ENCODE measurements around the gene MGLL.
"Not testable (repeated sequence)": the region's sequence is repeated elsewhere in the genome, so short reads cannot be mapped to it uniquely, and the experiment has no call there.

Gene MGLL

DNA sequence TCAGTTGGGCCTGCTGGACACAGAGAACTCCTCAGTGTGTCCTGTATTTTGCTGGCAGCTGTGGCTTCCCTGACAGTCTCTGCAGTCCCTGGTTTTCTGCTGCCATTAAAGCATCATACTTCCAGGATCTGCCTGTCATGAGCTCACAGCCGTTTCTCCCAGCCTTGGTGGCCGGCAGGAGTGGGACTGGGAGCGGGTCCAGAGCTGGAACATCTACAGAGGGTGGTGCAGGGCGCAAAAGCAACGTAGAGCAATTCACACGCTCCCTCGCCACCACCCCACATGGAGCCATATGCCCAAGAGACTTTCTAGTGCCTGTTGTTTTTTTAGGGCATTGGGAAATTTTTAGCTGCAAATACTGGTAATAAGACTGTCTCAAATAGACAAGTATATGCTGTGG, 116.0 kb downstream of the MGLL start:
- Histone ChIP-seq H3K27ac (ENCODE audit: low read depth, low read length) (no peak overlapping the region), H3K36me3 (ENCODE audit: low read length) (no peaks in the 10 kb centered on the region)

DNA sequence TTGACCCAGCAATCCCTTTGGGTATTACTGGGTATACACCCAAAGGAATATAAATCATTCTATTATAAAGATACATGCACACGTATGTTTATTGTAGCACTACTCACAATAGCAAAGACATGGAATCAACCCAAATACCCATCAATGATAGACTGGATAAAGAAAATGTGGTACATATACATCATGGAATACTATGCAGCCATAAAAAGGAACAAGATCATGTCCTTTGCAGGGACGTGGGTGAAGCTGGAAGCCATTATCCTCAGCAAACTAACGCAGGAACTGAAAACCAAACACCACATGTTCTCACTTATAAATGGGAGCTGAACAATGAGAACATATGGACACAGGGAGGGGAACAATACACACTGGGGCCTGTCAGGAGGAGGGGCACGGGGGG, 117.5 kb downstream of the MGLL start:
- H3K4me3 ChIP-seq (ENCODE audit: insufficient read depth, low read length, poor library complexity, severe bottlenecking); H3K9ac ChIP-seq (ENCODE audit: low read length); H3K36me3 ChIP-seq (ENCODE audit: low read length); H3K4me2 ChIP-seq (ENCODE audit: low read depth, low read length, poor library complexity, severe bottlenecking); H3K9me2 ChIP-seq (replicated peaks; ENCODE audit: insufficient read depth, low read length); H3K79me2 ChIP-seq (ENCODE audit: insufficient read depth, low read length); H3K9me3 ChIP-seq (ENCODE audit: insufficient read depth, low read length); H3K27me3 ChIP-seq (ENCODE audit: low read length); H3F3A ChIP-seq (ENCODE audit: insufficient read depth); H2AFZ ChIP-seq (ENCODE audit: low read depth, low read length, severe bottlenecking); H4K20me1 ChIP-seq (ENCODE audit: low read depth, low read length); H3K27ac ChIP-seq (ENCODE audit: low read depth, low read length): not testable (repeated sequence)

More for the DNA sequence above, 116.0 kb downstream of the MGLL start:
- Histone ChIP-seq H3K9me3 (ENCODE audit: insufficient read depth, low read length) (no peaks in the 10 kb centered on the region), H3K9ac (ENCODE audit: low read length) (no peak overlapping the region), H2AFZ (ENCODE audit: low read depth, low read length, severe bottlenecking) (no peak overlapping the region), H3K79me2 (ENCODE audit: insufficient read depth, low read length) (no peaks in the 10 kb centered on the region), H3K9me2 (replicated peaks; ENCODE audit: insufficient read depth, low read length) (no peaks in the 10 kb centered on the region), H3K4me3 (ENCODE audit: insufficient read depth, low read length, poor library complexity, severe bottlenecking) (no peak overlapping the region), H3F3A (ENCODE audit: insufficient read depth) (no peaks in the 10 kb centered on the region), H3K4me2 (ENCODE audit: low read depth, low read length, poor library complexity, severe bottlenecking) (no peak overlapping the region), H4K20me1 (ENCODE audit: low read depth, low read length) (no peaks in the 10 kb centered on the region), H3K27me3 (ENCODE audit: low read length) (no peaks in the 10 kb centered on the region)
- TF ChIP-seq CTCF (IDR thresholded peaks at IDR 0.05; ENCODE audit: insufficient read depth, low read length, poor library complexity, severe bottlenecking) (no peak), EZH2phosphoT487 (conservative IDR thresholded peaks at IDR 0.05; ENCODE audit: low read length) (no peak)

DNA sequence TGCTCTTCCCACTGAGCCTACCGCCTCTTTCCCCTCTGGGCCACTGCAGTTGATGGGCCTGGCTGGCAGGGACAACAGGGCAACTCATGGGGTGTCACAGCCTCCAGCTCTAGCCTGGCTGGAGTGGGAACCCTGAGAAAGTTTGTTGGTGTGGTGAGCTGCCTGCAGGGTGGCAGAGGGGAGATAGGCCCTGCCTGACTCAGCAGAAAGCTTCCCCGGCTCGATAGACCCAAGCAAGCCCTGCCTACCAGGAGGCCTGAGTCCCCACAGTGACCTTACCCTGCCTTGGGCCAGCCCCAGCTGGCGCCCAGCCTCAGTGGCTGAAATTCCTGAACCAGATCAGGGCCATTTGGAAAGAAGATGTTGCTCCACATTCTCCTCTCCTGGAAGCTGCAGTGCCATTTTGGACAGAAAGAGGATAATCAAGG, 120.2 kb downstream of the MGLL start:
- Histone ChIP-seq H4K20me1 (ENCODE audit: low read depth, low read length) (no peaks in the 10 kb centered on the region), H3K4me3 (ENCODE audit: insufficient read depth, low read length, poor library complexity, severe bottlenecking) (no peak overlapping the region), H3K9me3 (ENCODE audit: insufficient read depth, low read length) (no peaks in the 10 kb centered on the region), H3K9ac (ENCODE audit: low read length) (no peak overlapping the region), H3K27ac (ENCODE audit: low read depth, low read length) (no peak overlapping the region), H2AFZ (ENCODE audit: low read depth, low read length, severe bottlenecking) (no peak overlapping the region), H3K4me2 (ENCODE audit: low read depth, low read length, poor library complexity, severe bottlenecking) (no peak overlapping the region), H3K36me3 (ENCODE audit: low read length) (no peaks in the 10 kb centered on the region), H3K9me2 (replicated peaks; ENCODE audit: insufficient read depth, low read length) (no peaks in the 10 kb centered on the region), H3K27me3 (ENCODE audit: low read length) (no peaks in the 10 kb centered on the region), H3F3A (ENCODE audit: insufficient read depth) (no peaks in the 10 kb centered on the region), H3K79me2 (ENCODE audit: insufficient read depth, low read length) (no peaks in the 10 kb centered on the region)
- TF ChIP-seq EZH2phosphoT487 (conservative IDR thresholded peaks at IDR 0.05; ENCODE audit: low read length) (no peak), CTCF (IDR thresholded peaks at IDR 0.05; ENCODE audit: insufficient read depth, low read length, poor library complexity, severe bottlenecking) (no peak)

GRCh38 chr3:127701280-127701911, 120.9 kb downstream of the MGLL start:
- Histone ChIP-seq H3K4me3 (ENCODE audit: insufficient read depth, low read length, poor library complexity, severe bottlenecking) (no peak overlapping the region), H3K79me2 (ENCODE audit: insufficient read depth, low read length) (no peaks in the 10 kb centered on the region), H3K9ac (ENCODE audit: low read length) (no peak overlapping the region), H3K27me3 (ENCODE audit: low read length) (no peaks in the 10 kb centered on the region), H3K36me3 (ENCODE audit: low read length) (no peaks in the 10 kb centered on the region), H3K27ac (ENCODE audit: low read depth, low read length) (no peak overlapping the region), H3F3A (ENCODE audit: insufficient read depth) (no peaks in the 10 kb centered on the region), H3K9me2 (replicated peaks; ENCODE audit: insufficient read depth, low read length) (no peaks in the 10 kb centered on the region), H4K20me1 (ENCODE audit: low read depth, low read length) (no peaks in the 10 kb centered on the region), H3K4me2 (ENCODE audit: low read depth, low read length, poor library complexity, severe bottlenecking) (no peak overlapping the region), H3K9me3 (ENCODE audit: insufficient read depth, low read length) (no peaks in the 10 kb centered on the region), H2AFZ (ENCODE audit: low read depth, low read length, severe bottlenecking) (no peak overlapping the region)
- TF ChIP-seq EZH2phosphoT487 (conservative IDR thresholded peaks at IDR 0.05; ENCODE audit: low read length): no peak
- TF ChIP-seq CTCF (IDR thresholded peaks at IDR 0.05; ENCODE audit: insufficient read depth, low read length, poor library complexity, severe bottlenecking): no peak
